AG04450 (cell line): ENCODE measurements around the gene GALNT13. TPM values are rescaled to one million over a fixed set of nuclear protein-coding genes. Genes with fewer than 3 reads are reported as not detected.

ENCODE experiments used
- CTCF ChIA-PET: fragments of 300-600, 350-600 bp; formaldehyde crosslinking; extraction: SDS; loops from one replicate; lab custom pipeline; 2022; ENCODE audit warnings: antibody characterized with exemption, inconsistent platforms; lab: Charles Lee
- POLR2A ChIA-PET: fragments of 350-600 bp; formaldehyde crosslinking; extraction: SDS; loops from one replicate; lab custom pipeline; 2021; ENCODE audit warnings: antibody characterized with exemption, inconsistent platforms; lab: Yijun Ruan, JAX
- DNase-seq: peaks from one replicate; pipeline ENCODE4 v3.0.0-alpha.2; 2011; ENCODE audit warnings: low read depth, low spot score
- H3K27ac ChIP-seq: one replicate; pipeline ENCODE4 v1.5.1; 2012; ENCODE audit warnings: low read depth, low read length, control low read depth
- H3K27me3 ChIP-seq: one replicate; pipeline ENCODE4 v1.6.0; 2012; ENCODE audit warnings: low read length; ENCODE audit not compliant: control insufficient read depth, insufficient read depth
- H3K4me3 ChIP-seq: 2 replicates; pipeline ENCODE4 v1.5.1; 2011; ENCODE audit warnings: mild to moderate bottlenecking, low read depth, low read length, control low read depth
- H3K9me3 ChIP-seq: 2 replicates; pipeline ENCODE4 v1.5.1; 2012; ENCODE audit warnings: low read length; ENCODE audit not compliant: control insufficient read depth, insufficient read depth
- CTCF ChIP-seq: IDR thresholded peaks from 2 replicates; pipeline ENCODE4 v1.5.1; 2011; ENCODE audit warnings: low read depth, low read length, control low read depth, inconsistent platforms
- polyA plus RNA-seq: library from polyadenylated mRNA; depleted of rRNA; stranded (reverse); fragments of >200 nt; gene quantifications from 2 replicates; pipeline ENCODE4 v1.2.3, GENCODE V29; 2011

The GALNT13 gene
- polyA plus RNA-seq, 1 experiment: not detected

- Histone ChIP-seq H3K27me3 (no peaks in the 10 kb centered on the region), H3K9me3 (peaks cover 4% of the 10 kb centered on the region; the same call in 1 of the 2 replicates), H3K4me3 (no peak overlapping the region), H3K27ac (no peak overlapping the region)
- no peak for DNase-seq
- ChIA-PET POLR2A (no interaction called here), CTCF (no interaction called here)
- no peak for TF ChIP-seq CTCF
Observed at GRCh38 chr2:154306266-154306970, 434.7 kb downstream of the GALNT13 start.

GRCh38 chr2:154307007-154307406, 435.3 kb downstream of the GALNT13 start:
- CTCF ChIA-PET: no interaction called here
- Histone ChIP-seq H3K27me3 (no peaks in the 10 kb centered on the region), H3K4me3 (no peak overlapping the region), H3K9me3 (peaks cover 4% of the 10 kb centered on the region; the same call in 1 of the 2 replicates), H3K27ac (no peak overlapping the region)
- DNase-seq: no peak
- no peak for TF ChIP-seq CTCF
- POLR2A ChIA-PET: no interaction called here

DNA sequence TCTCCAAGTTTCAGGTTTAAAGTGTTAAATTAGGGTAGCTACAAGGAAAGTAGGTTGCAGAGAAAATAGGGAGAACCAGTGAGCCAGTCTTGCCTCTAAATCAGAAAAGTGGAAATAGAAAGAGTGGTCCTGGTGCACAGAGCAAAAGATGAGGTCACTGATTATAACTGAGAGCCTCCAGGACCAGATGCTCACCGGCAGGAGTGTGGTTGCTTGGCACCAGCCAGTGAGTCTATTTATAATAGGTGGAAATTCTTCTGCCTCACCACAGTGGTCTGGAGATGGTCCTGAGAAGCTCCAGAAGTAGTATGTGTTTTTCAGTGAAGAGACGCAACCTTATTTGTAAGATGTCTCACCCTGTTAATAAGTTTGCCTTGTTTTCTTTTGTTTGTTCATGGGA, 452.9 kb downstream of the GALNT13 start:
- peaks cover 11% of the 10 kb centered on the region; the same call in 1 of the 2 replicates for H3K9me3 ChIP-seq
- H3K4me3 ChIP-seq: no peak overlapping the region
- no peak for DNase-seq
- CTCF ChIA-PET: no interaction called here
- TF ChIP-seq CTCF: no peak
- no peaks in the 10 kb centered on the region for H3K27me3 ChIP-seq
- POLR2A ChIA-PET: no interaction called here
- no peak overlapping the region for H3K27ac ChIP-seq

GRCh38 chr2:154329510-154329909, 457.8 kb downstream of the GALNT13 start:
- CTCF ChIA-PET: no interaction called here
- no peak overlapping the region for H3K4me3 ChIP-seq
- H3K27me3 ChIP-seq: no peaks in the 10 kb centered on the region
- POLR2A ChIA-PET: no interaction called here
- DNase-seq: no peak
- H3K9me3 ChIP-seq: peaks cover 12% of the 10 kb centered on the region; the same call in 1 of the 2 replicates
- no peak overlapping the region for H3K27ac ChIP-seq
- no peak for TF ChIP-seq CTCF

DNA sequence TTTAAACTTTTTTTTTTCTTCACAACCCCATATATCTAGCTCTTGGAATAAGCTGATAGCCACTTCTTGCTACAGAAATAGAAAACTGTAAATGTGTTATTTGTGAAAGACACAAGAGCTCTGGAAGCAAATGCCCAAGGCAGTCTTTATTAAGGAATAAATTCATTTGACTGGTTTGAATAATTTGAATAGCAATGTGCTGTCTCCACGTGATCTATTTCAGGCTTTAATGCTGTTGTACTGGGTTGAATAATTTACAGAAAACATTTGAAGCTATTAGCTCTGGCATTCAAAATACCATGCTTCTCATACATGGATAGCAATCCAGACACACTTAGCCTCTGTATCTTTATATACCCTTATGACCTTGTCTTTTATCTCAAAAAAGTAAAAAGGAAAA, 460.1 kb downstream of the GALNT13 start:
- no peak for TF ChIP-seq CTCF
- no peak overlapping the region for H3K27ac ChIP-seq
- ChIA-PET POLR2A (no interaction called here), CTCF (no interaction called here)
- H3K4me3 ChIP-seq: no peak overlapping the region
- DNase-seq: no peak
- peaks cover 4% of the 10 kb centered on the region; the same call in 1 of the 2 replicates for H3K9me3 ChIP-seq
- H3K27me3 ChIP-seq: no peaks in the 10 kb centered on the region
